ENCODE measurements around the gene THADA.
"Not testable (repeated sequence)": the region's sequence is repeated elsewhere in the genome, so short reads cannot be mapped to it uniquely, and the experiment has no call there.

THADA gene

DNA sequence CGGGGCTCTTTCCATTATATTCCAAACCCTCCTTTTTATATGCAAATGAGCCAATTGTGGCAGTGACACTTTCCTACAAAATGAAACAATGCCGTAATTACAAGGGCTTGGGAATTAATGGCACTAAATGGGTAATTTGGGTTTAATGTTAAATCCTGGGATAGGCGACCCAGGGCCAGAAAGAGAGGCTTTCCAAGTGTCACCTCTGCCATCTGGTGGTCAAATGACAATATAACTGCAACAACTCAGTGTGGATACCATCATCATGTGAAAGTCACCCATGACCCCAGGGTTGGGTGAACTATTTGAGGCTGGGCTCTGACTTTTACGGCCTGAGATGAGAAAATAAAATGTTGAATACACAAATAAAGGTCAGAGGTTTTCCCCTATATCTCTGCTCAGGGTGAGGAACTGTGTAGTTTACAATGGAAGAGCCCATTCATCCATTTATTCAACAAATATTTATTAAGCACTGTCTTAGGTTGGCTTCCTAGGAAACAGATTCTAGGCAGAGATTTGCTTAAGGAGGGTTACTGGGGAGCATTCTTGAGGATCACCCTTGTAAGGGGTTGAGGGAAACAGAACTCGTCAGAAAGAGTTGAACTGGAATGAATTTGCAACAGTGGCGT, 13.6 kb upstream of the THADA start:
- peak; percentile 56 for DNase-seq
- in situ Hi-C loops (cut with HindIII; ENCODE audit: low pct_ligation_motif_present, low pct_unique_long_range_greater_than_20kb, low sequenced_read_pairs) = no loop called here

DNA sequence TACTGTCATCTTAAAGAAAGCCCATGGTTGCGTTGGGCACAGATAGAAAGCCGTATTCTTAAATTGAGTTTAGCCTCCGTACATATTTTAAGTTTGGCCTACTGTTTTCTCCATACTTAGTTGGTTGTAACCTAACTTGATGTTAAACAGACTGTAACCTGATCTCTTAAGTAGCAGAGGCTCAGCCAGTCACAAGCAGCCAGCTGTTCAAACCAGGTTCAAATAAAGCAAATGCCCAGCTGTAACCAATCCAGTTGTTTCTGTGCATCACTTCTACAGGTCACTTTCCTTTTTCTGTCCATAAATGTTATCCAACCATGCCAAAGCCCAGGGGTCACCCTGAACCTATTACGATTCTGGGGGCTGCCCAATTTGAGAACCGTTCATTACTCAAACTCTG, 10.0 kb upstream of the THADA start:
- in situ Hi-C loops (cut with HindIII; ENCODE audit: low pct_ligation_motif_present, low pct_unique_long_range_greater_than_20kb, low sequenced_read_pairs) = no loop called here
- no peak for DNase-seq

DNA sequence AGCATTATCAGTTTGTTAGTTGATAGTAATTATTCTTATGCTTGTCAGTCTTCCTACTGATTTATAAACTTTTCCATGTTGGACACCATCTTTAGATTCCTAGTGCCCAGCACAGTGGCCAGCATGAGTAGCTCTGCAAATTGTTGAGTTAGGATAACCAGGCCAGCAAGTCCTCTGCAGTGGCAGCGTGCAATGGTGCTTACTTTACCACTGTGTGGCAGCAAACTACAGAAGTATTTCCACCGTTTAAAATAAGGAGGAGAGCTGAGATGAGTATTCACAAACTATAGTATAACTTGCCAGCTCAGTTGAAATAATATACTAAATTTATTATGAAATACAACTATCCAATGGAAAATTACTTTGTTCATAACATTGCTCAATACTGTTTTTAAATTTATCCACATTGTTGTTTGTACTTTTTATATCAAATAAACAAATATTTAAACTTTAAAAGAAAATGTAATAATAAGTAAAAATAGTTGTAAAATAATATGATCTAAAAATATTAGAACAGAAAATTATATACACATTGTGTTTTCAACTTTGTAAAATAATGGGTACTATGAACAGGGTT, 9.3 kb upstream of the THADA start:
- in situ Hi-C loops (cut with HindIII; ENCODE audit: low pct_ligation_motif_present, low pct_unique_long_range_greater_than_20kb, low sequenced_read_pairs) = no loop called here
- peak; percentile 60 for DNase-seq

DNA sequence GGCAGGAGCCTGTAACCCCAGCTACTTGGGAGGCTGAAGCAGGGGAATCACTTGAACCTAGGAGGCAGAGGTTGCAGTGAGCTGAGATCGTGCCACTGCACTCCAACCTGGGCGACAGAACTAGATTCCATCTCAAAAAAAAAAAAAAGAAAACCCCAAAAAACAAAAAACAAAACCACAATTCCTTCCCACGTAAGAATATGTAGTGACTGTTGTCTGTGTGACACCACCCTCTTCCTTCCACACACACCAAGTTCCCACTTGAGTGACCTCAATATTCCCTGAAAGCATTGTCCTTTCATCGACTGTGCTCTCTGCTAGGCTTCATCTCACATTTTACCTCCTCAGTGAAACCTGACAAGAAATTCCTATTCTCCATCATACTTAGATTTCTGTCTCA, 8.8 kb upstream of the THADA start:
- no peak for DNase-seq
- in situ Hi-C loops (cut with HindIII; ENCODE audit: low pct_ligation_motif_present, low pct_unique_long_range_greater_than_20kb, low sequenced_read_pairs) = no loop called here

DNA sequence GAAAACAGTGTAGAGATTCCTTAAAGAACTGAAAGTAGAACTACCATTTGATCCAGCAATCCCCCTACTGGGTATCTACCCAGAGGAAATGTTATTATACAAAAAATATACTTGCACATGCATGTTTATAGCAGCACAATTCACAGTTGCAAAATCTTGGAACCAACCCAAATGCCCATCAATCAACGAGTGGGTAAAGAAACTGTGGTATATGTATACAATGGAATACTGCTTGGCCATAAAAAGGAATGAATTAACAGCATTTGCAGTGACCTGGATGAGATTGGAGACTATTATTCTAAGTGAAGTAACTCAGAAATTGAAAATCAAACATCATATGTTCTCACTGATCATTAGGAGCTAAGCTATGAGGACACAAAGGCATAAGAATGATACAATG, 4.8 kb upstream of the THADA start:
- DNase-seq; in situ Hi-C loops (cut with HindIII; ENCODE audit: low pct_ligation_motif_present, low pct_unique_long_range_greater_than_20kb, low sequenced_read_pairs): not testable (repeated sequence)

DNA sequence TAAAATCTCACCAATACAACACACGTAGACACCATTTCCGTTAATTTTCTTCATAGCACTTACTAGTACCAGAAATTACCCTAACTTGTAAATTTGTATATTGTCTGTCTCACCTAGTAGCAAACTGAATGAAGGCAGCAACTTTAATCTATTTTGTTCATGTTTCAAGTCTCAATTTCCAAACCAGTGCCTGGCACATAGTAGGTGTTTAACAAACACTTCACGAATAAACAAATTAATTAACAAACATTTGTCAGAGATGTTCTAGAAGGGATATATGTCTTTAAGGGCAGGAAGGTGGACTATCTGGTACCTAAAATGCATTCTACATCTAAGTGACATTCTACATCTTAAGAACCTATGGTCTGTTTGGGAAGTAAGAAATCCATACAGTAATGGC, 963 bp downstream of the THADA start:
- DNase-seq = no peak
- in situ Hi-C loops (cut with HindIII; ENCODE audit: low pct_ligation_motif_present, low pct_unique_long_range_greater_than_20kb, low sequenced_read_pairs) = no loop called here

DNA sequence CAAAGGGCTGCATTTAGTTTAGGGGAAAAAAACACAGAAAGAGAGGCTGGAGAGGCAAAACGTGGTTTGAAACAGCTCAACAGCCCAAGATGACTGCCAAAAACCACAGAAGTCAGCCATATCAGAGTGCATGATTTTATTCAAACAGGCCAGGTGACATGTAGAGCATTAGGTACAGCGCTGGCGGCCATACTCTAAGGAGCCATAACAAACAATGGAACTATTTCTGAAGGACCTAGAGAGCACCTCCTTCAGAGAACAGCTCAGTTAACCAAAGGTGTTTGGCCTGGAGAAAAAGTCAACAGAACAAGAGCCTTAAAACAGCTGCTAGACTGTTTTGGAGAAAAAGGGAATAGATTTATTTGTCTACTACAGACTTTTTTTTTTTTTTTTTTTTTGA, 2.6 kb downstream of the THADA start:
- in situ Hi-C loops (cut with HindIII; ENCODE audit: low pct_ligation_motif_present, low pct_unique_long_range_greater_than_20kb, low sequenced_read_pairs) = no loop called here
- DNase-seq = no peak

DNA sequence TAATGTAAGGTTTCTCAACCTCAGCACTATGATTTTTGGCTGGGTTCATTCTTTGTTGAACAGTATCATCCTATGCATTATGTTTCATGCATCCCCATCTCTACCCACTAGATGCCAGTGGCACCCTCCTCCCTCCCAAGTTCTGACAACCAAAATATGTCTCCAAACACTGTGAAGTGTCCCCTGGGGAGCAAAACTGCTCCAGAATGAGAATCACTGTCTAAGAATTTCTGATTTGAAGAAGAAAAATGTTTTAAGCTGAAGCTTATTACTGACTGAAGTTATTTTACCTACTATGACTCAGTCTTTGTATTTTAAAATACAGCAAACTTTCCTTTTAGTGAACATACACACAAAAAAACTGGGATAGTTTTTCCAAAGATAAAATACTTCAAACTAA, 3.4 kb downstream of the THADA start:
- DNase-seq = no peak
- in situ Hi-C loops (cut with HindIII; ENCODE audit: low pct_ligation_motif_present, low pct_unique_long_range_greater_than_20kb, low sequenced_read_pairs) = no loop called here

DNA sequence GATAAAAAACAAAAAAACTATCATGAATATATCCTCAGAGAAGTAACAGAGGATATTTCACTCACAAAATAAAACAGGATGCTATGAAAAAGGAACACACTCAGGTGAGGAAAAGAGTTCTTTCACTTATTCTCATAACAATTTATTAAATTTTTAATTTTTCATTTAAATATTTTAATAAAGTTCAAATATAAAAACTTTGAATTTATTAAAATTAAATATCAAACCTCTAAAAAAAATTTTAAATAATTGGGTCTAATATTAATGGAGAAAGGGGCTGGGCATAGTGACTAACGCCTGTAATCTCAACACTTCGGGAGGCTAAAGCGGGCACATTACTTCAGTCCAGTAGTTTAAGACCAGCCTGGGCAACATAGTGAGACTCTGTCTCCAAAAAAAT, 10.1 kb downstream of the THADA start:
- in situ Hi-C loops (cut with HindIII; ENCODE audit: low pct_ligation_motif_present, low pct_unique_long_range_greater_than_20kb, low sequenced_read_pairs) = no loop called here
- DNase-seq = no peak

DNA sequence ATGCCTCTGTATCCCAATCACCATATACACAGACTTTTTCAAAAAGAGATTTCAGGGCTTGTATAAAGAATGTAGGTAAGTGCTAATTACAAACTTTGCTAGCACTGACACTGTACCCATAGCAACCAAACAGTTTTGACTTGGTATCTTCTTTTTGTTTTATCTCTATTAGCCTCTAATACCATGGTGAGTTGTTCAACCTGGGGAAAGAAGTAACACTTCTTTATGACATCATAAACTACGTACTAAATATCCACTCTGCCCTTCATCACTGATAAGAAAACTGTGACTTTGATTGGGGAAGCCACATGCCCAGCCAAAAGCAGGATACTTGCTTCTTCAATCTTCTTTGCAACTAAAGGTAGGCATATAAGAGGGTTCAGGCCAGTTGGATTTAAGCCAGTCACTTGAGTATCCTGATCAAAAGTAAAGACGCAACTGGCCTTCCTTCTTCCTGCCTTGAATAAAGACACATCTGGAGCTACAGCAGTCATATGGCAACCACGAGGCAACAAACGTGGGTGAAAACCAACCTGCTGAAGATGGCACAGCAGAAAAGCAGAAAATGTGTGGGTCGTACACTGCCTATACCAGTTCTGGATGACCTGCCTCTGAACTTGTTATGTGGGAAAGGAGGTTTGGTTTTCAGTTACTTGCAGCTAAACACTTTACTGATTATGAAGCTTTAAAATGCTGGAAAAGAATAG, 16.4 kb downstream of the THADA start:
- in situ Hi-C loops (cut with HindIII; ENCODE audit: low pct_ligation_motif_present, low pct_unique_long_range_greater_than_20kb, low sequenced_read_pairs) = no loop called here
- no peak for DNase-seq

DNA sequence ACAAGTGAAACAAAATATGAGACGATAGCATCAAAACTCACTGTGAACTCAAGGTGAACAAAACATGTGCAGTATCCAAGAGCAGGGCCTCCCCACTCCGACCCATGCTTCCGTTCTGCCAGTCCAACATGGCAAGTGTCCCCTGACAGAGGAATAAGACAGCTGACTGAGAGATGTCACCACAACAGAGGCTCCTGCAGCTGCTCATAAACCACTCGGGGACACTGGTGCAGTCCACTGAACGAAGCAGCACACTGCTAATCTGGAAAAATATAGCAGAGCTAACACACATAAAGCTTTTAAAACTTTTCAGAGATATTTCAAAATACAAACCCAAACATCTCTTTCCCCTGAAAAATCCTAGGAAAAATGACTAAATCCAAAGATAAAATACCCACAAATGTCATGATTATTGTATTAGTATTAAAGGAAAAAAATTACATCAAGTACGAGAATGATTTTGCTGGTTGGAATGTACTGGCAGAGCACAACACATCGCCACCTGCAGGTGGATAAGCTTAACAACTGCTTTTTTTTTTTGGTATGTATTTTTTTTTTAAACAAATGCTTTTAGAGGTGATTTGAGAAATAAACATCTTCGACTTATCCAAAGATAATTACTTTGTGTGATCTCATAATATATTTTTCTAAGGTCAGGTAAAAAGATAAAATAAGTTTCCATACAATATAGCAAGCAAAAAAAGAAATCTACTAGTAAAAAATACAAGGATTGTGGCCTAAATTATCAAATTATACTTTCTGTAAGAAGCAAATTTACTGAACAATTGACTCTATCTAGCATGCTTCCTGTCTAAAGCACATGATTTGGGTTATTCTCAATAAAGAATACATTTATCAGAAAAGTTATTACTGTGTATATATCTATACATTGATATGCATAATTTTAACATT, 18.6 kb downstream of the THADA start:
- in situ Hi-C loops (cut with HindIII; ENCODE audit: low pct_ligation_motif_present, low pct_unique_long_range_greater_than_20kb, low sequenced_read_pairs) = no loop called here
- peak; percentile 74 for DNase-seq

DNA sequence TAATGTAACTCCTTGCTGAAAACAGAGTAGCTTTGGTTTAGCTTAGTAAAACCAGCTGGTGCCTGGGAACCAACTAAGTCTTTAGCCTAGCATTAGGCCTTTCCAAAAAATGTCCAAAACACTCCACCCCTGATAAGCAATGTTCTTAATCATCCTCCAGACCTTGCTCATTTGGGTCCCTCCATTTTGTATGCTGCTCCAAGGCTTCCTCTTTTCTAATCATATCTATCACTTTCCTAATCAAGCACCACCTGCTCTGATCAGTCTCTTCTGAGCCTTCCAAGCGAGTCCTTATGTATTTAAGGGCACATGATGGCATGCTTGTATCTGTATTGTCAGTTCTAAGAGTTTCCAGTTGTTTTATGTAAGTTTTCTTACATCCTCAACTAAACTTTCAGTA, 23.6 kb downstream of the THADA start:
- no peak for DNase-seq
- in situ Hi-C loops (cut with HindIII; ENCODE audit: low pct_ligation_motif_present, low pct_unique_long_range_greater_than_20kb, low sequenced_read_pairs) = no loop called here

DNA sequence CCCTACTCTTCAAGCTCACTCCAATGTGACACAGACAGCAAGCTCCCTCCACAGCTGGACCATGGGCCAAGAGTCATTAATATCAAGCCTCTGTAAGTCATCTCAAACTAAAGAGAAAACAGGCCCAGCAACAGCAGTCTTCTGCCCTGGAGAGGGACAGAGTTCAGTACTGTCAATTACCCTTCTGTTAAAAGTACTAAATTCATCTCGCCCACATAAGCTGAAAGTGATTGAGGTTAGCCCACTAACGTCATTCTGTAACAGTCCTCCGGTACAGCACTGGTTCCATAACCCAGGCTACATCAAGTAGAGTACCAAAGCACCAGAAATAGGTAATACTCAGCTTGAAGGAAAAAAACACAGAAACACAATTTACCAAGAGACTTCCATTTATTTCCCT, 25.9 kb downstream of the THADA start:
- in situ Hi-C loops (cut with HindIII; ENCODE audit: low pct_ligation_motif_present, low pct_unique_long_range_greater_than_20kb, low sequenced_read_pairs) = no loop called here

DNA sequence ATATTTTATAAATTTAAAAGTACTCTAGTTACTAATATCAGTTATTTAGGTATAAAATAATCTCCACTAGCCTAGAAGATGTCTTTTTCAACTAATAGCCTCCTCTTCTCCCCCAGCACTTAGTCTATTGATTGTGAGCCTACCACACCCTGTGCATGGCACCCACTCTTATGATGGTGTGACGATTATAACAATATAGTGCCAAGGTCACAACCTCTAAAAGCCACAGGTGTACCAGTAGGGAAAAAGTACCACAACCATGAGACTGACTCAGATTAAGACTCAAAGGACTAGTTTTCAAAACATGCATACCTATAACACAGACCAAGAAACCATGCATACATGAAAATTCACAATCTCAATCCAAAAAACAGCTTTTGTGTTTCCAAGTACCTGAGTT, 27.6 kb downstream of the THADA start:
- DNase-seq = no peak
- in situ Hi-C loops (cut with HindIII; ENCODE audit: low pct_ligation_motif_present, low pct_unique_long_range_greater_than_20kb, low sequenced_read_pairs) = no loop called here

More for the DNA sequence above, 25.9 kb downstream of the THADA start:
- no peak for DNase-seq

DNA sequence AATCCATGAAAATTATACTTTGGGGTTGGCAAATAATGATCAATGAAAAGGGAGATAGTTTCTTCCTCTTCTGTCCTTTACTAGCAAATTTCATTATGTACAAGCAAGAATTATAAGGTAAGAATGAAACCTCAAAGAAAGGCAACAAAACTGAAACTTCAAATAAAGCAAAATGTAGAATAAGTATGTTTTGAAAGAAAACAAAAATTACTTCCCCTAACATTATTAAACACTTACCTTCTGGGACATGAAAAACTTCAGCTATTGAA, 29.4 kb downstream of the THADA start:
- DNase-seq = no peak
- in situ Hi-C loops (cut with HindIII; ENCODE audit: low pct_ligation_motif_present, low pct_unique_long_range_greater_than_20kb, low sequenced_read_pairs) = no loop called here

DNA sequence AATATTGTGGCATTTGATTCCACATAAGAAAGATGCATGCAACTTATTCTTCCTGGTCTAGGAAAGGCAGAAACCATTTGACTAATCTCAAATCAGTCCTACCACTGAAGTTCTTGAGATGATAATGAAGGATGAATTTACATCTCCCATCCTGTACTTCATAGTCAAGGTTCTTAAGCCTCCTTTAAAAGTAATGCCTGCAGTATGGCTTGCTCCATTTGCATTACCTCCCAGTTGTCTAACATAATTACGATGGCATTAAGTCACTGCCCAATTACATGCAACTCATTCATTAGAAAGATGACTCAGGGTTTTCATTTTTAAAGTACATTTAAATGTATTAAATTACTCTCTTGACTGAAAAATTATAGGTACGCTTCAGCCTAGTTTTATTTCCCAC, 32.2 kb downstream of the THADA start:
- in situ Hi-C loops (cut with HindIII; ENCODE audit: low pct_ligation_motif_present, low pct_unique_long_range_greater_than_20kb, low sequenced_read_pairs) = no loop called here
- no peak for DNase-seq

DNA sequence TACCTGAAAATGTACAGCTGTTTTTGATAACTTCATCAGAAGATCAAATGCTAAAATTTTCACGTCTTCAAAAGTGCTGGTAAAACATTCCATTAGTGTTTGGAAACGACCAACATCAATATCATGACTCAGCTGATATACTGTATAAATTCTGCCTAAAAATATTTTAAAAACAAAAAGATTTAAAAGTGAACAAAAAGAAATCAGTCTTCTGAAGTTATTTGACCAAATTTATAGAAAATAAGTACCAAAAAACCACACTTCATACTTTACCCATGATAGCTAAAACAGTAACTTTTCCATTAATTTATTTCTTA, 35.6 kb downstream of the THADA start:
- DNase-seq = no peak
- in situ Hi-C loops (cut with HindIII; ENCODE audit: low pct_ligation_motif_present, low pct_unique_long_range_greater_than_20kb, low sequenced_read_pairs) = no loop called here

DNA sequence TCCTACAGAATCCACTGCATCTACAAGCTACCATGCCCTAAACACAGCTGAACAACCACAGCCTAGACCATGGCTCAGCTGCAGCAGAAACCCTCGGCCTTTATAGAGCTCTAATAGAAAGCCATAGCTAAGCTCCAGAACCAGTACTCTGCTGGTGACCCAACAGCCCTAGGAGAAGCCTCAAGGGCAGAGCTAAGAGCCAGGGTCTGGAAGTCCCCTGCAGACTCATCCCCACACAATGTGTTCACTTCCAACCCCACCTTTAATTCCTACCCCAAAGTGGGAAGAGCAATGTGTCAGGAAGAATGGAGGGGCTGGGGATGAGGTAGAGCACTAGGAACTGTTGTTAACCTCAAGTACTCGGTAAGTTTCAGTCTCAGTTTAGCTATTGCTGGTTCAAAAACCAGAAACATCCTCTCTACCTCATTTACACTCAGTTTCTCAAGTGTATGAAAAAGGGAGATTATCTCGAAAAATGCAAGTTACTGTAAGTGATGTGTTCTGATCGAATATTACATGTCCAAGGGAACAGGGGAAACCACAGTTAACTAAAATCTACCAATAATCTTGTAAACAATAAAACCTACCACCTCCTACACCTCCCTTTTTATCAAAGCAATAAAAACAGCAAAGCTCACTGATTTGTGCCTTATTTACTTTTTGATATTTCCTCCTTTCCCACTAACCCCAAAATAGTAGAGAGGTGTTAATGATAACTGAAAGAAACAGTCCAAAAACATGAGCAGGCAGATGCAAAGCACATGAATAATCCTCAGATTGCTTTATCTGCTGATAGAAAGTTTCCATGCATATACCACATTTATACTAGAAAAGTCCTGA, 36.2 kb downstream of the THADA start:
- in situ Hi-C loops (cut with HindIII; ENCODE audit: low pct_ligation_motif_present, low pct_unique_long_range_greater_than_20kb, low sequenced_read_pairs) = no loop called here
- no peak for DNase-seq

DNA sequence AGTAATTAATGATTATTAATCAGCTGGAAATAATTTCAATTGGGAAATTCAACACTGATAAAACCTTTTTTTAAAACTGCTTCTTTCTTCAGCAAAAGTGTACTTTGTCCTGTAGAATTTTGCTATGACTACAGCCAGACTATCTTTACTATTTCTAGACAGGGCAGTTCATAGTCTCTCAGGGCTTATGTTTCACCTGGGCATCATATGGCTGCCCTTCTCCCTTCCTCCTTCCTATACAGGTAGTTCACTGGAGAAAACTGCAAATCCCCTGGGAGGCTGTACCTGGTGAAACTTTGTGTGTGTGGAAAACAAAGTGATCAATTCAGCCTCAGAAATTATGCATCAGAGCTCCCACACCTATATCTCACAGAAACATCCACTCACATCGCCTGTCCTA, 38.6 kb downstream of the THADA start:
- DNase-seq = no peak
- in situ Hi-C loops (cut with HindIII; ENCODE audit: low pct_ligation_motif_present, low pct_unique_long_range_greater_than_20kb, low sequenced_read_pairs) = no loop called here

Data from ACHN (cell line).